Activated CD4-positive, alpha-beta T cell treated with anti-CD3 and anti-CD28 coated beads, Interleukin-2, amount 50 U/mL, for 16 hours (primary cell): ENCODE data around the gene ITIH5.

ENCODE experiments used
- DNase-seq: peaks from one replicate; pipeline ENCODE4 v3.0.0-alpha.2; 2020

The ITIH5 gene

DNA sequence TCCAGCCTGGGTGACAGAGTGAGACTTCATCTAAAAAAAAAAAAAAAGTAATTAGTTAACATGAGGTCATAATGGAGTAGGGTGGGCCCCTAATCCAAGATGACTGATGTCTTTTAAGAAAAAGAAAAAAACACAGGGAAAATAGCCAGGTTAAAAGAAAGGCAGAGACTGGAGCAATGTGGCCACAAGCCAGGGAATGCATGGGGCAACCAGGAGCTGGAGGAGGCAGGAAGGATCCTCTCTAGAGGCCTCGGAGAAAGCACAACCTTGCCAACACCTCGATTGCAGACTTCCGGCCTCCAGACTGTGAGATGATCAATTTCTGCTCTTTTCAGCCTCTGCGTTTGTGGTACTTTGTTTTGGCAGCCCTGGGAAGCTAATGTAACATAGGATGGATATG lies 121.5 kb downstream of the ITIH5 start:
- DNase-seq = no peak

DNA sequence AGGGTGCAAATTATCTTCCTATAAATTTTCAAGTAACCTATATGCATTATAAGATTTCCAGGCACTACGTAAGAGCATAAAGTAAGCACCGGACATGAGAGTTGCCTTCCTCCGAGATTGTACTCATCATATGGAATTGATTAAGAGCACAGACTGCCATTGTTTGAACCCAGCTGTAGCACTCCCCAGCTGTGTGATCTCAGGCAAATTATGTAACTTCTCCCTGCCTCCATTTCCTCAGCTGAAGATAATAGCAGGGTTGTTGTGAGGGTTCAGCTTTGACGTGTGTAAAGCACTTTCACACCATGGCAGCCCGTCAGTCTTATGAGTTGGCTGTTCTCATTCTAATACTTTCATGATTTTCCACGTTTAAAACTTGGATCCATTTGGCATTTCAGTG lies 122.6 kb downstream of the ITIH5 start:
- no peak for DNase-seq

DNA sequence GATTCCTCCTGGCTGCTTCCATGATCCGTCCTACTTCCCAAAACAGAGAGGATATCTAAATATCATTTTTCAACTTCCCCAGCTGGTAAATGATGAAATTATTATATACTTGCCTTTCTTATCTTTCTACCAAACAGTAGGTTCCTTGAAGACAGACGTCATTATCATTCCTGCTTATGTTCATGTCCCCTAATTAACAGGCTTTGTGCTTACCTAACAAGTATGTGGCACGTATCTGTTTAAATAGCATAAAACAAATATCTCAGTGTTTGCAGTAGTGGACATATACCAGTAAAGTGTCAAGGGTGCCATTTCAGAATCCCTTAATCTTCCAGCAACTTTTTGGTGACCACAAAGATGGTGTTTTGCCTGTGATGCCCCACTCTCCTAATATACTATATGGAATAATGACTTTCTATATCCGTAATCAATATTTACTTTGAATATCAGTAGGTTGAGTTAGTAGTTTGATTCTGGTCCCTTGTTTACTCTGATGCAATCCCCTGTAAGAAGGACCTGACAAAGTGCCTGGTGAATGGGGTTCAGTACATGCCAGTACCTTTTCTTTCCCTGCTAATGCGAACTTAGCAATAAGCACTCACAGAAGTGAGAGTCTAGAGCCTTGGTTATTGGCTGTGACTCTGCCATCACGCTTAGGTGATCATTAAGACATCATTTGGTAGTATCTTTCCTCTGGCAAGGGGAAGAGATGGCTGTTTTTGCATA lies 124.4 kb downstream of the ITIH5 start:
- DNase-seq = no peak

DNA sequence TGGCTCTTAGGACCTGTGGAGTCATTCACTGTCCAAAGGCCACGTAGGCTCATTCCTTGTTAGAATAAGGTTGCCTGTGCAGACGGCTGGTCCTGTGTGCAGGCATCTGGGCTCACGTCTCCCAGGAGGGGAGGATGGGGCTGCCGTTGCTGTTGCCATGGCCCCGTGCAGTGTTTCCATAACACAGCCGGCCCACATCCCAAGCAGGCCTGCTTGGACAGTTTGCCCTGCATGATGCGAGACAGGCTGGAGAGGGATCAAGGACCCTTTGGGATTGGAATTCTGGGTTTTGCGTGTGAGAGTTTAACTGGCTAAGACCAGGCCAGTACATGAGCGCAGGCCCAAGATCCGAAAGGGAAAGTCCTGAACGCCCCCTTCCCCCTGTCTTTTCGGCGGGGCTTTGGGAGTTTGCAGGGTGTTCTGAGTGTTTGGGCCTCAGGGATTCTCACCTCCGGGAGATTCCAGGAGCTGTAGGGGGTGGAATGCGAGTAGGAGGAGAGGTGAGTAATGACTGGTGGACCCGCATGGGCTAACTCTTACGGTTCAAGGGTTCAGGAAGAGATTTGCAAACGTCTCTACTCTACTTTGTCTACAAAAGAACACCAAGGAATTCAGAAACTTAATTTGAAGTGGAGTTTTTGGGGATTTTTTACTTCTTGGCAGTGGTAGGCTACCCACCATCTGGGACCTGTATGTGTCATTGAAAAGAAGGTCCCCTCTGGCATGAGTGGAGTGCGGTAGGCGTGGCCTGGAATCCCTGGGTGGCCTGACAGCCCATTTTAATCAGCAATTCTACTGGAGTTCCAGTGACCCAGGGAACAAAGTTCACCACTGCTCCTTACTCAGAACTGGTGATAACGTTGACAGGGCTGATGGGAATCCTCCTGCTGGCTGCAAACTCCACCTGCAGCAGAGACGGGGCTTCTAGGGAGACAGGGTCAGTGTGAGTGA lies 125.4 kb downstream of the ITIH5 start:
- no peak for DNase-seq

DNA sequence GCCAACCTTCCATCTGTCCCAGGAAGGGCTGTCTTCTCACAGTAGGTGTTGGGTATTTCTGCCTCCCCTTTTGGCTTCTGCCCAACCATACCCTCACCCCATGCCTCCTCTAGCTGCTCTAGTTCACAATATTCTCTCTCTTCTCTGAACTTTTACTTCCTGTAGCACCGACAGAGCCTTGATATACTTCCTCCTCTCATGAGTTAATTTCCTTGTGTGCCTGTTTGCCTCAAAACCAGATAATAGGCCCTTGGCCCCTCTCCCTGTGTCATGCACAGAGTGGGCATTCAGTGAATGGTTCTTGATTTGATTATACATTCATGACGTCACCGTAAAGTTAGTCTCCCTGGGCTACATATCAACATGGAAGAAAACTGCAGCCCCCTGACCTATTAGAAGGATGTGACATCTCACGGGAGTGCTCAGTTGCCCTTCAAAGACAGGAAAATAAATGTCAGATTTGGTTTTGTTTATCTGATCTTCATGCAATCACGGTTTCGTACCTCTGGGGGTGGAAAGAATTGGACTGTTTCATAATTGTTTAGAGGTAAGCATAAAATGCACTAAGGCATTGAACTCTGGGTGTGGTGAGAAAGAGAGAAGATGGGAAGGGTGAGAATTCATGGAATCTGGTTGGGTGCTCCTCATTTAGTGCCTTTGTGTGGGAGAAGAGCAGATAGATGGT lies 127.7 kb downstream of the ITIH5 start:
- no peak for DNase-seq

- no peak for DNase-seq
Measured at GRCh38 chr10:7537126-7537525, 129.6 kb downstream of the ITIH5 start.

- no peak for DNase-seq
Measured at GRCh38 chr10:7534480-7534852, 132.3 kb downstream of the ITIH5 start.

DNA sequence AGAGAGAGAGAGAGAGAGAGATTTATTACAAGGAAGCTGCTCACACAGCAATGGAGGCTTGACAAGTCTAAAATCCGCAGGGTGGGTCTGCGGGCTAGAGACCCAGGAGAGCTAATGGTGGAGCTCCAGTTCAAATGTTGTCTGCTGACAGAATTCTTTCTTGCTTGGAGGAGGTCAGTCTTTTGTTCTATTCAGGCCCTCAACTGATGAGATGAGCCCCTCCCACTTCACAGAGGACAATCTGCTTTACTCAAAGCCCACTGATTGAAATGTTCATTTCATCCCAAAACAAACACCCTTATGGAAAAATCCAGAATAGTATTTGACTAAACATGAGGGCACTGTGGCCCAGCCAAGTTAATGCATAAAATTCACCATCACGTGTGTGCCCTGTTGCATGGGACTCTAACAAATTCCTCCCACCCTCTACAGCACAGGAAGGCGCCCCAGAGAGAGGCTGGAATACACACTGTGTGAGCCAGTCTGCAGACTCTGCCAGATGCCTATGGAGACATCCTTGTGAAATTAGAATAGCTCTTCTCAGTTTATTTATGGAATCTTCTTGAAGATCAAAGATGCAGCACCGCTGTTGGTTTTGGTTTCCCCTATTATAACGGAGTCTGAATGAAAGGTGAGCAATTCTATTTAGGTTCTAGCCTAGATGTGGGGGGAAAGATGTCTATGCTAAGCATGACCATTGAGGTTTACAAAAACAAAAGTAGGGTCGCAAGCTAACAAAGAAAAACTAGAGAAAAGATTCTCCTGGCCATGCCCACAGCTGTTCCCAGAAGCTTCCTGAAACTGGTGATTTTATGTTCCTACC lies 132.9 kb downstream of the ITIH5 start:
- no peak for DNase-seq

DNA sequence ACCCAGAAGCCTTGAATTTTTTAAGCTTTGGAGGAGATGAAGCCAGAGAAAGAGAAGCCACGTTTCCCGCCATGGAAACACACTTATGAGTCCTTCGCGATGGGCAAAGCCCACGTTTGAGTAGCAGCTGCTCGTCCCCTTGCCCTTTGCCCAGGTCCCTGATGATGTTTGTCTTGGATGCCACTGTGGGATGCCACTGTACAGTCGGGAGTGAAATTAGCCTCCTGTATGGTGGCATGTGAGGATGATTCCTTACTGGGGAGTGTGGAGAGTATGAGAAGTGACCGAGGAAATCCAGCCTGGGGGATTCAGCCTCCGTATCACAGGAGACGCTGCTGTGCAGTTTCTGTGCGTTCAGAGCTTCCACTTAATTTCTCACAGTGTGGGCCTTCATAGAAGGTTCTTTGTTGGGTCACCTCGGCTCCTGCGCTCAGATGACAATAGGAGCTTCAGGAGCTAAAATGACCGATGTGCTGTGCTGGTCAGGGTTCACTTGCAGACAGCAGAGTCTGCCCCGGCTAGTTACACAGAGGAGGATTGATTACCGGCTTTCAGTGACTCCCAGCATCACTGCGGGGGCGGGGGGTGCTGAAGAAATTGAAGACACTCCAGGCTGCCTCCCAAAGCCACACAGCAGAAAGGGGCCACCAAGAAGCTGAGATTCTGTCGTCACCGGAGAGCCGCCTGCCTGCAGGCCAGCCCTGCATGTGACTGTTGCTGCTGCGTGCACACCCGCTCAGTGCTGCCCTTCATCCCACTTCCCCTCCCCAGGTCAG lies 133.9 kb downstream of the ITIH5 start:
- DNase-seq = no peak

DNA sequence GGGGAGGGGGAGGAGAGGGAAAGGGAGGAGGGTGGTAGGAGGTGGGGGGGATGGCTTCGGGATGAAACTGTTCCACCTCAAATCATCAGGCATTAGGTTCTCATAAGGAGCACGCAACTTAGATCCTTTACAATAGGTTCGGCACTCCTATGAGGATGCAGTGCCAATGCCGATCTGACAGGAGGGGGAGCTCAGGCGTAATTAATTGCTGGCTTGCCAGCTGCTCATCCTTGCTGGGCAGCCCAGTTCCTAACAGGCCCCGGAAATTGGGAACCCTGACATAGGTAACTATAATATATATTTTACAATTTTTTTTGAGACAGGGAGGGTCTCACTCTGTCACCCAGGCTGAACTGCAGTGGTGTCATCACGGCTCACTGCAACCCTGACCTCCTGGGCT lies 137.1 kb downstream of the ITIH5 start:
- no peak for DNase-seq

DNA sequence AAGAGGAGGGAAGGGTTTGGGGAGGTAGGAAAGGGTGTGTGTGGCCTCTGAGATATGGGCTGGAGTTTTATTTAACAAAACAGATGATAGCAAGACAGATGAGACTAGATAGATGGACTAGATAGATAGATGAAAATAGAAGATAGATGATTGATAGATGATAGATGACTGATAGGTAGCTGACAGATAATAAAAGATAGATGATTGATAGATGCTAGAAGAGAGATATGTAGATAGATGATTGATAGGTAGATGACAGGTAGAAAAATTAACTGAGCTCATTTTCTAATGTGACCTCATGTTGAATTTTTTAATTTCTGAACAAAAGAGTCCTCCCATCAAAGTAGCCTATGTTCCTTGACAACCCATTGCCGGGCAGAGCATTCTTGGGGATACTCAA lies 139.3 kb downstream of the ITIH5 start:
- no peak for DNase-seq

GRCh38 chr10:7526017-7526400 lies 140.8 kb downstream of the ITIH5 start:
- DNase-seq = no peak

- peak; percentile 73 for DNase-seq
Measured at GRCh38 chr10:7525314-7526016, 141.3 kb downstream of the ITIH5 start.

GRCh38 chr10:7523656-7524055 lies 143.1 kb downstream of the ITIH5 start:
- no peak for DNase-seq

DNA sequence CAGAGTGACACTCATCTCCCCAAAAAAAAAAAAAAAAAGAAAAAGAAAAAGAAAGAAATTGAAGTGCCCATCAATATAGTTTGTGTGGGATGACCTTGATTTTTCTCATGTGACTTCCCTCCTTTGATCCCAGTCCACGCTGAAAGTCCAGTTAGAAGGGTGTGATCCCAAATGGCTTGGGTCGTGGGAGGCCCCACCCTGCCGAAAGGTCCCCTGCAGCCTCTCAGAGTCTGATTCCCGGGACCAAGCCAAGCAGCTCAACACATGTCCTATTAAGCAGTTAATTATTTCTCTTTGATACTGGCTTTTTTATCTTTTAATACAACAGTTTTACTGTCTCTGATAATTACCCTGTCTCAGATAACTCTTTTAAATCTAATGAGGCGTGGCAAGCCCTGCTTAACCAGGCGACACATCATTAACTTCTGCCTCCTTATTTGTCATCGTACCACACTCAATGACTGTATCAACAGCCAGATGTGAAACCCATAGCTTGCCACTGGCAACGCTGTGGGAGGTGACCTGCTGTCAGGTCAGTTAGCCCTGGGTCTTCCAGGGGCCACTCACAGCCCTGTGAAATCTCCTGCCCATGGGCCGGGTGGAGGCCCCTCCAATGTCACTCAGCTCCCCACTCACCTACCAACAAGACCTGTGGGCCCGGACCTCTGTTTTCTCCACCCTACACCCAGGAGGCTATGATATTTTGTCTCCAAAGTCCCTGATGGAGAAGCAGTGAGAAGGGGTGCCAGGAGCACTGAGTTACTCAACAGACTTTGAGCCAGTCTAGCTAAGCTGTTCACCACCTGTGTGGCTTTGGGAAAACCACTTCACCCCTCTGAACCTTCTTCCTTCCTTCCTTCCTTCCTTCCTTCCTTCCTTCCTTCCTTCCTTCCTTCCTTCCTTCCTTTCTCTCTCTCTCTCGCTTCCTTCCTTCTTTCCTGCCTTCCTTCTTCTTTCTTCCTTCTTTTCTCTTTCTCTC lies 146.0 kb downstream of the ITIH5 start:
- DNase-seq = no peak

DNA sequence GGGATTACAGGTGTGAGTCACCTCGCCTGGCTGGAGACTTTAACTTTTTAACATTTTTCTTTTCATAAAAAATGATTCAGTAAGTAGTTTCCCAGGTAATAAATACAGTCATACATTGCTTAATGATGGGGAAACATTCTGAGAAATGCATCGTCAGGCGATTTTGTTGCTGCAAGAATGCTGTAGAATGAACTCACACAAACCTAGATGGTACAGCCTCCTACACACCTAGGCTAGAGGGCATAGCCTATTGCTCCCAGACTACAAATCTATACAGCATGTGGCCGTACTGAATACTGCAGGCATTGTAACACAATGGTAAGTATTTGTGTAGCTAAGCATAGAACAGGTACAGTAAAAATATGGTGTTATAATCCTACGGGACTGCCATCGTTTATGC lies 147.4 kb downstream of the ITIH5 start:
- DNase-seq = no peak

DNA sequence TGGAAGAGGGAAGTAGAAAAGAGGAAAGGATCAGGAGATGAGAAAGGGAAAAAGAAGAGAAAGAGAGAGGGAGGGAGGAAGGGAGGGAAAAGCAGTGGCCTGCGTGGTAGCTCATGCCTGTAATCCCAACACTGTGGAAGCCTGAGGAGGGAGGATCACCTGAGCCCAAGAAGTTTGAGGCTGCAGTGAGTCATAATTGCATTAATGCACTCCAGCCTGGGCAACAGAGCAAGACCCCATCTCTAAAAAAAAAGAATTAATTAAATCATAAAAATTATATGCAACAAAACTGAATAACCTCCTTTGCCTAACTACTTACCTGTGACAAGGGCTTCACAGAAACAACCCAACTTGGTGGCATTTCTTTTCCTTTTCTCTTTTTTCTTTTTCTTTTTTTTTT lies 148.1 kb downstream of the ITIH5 start:
- no peak for DNase-seq

- DNase-seq = no peak
Measured at GRCh38 chr10:7515439-7515838, 151.3 kb downstream of the ITIH5 start.

- DNase-seq = no peak
Measured at GRCh38 chr10:7513936-7514335, 152.8 kb downstream of the ITIH5 start.

- no peak for DNase-seq
Measured at GRCh38 chr10:7513455-7513854, 153.3 kb downstream of the ITIH5 start.
